A673 (cell line): ENCODE measurements around the gene NDOR1.

Experiments
- CTCF ChIP-seq: fragments of 300-800, 200-600 bp; sonication (generic); conservative IDR thresholded peaks from 2 replicates; pipeline ENCODE4 v1.5.1; 2017; ENCODE audit warnings: low read depth, mild to moderate bottlenecking, antibody characterized with exemption, low read length, moderate library complexity, mixed read lengths
- EZH2 ChIP-seq: fragments of 200-600 bp; sonication (generic); IDR thresholded peaks from 2 replicates; pipeline ENCODE4 v1.6.1; 2017; ENCODE audit warnings: borderline replicate concordance, low read depth, mild to moderate bottlenecking, mixed read lengths, antibody characterized with exemption, low read length; ENCODE audit not compliant: poor library complexity, severe bottlenecking

GRCh38 chr9:137220317-137221094 is 15.0 kb downstream of the NDOR1 start:
- TF ChIP-seq CTCF: no peak
- TF ChIP-seq EZH2: no peak
